Left kidney (tissue), 2 donors: ENCODE results near the gene LCNL1. TPM values are rescaled to one million over a fixed set of nuclear protein-coding genes. Genes with fewer than 3 reads are reported as not detected.

Experiments
- DNase-seq: peaks from one replicate; pipeline ENCODE4 v3.0.0-alpha.2; 2013
- polyA plus RNA-seq: library from polyadenylated mRNA; unstranded; fragments of 120-200 nt; gene quantifications from one replicate; pipeline ENCODE4 v1.2.1, GENCODE V29; 2013; ENCODE audit not compliant: insufficient read length

LCNL1 gene
- polyA plus RNA-seq, 1 donor: 0.43 TPM

- no peak for DNase-seq
These were observed 36.4 kb upstream of the LCNL1 start for GRCh38 chr9:136946228-136947027.

DNA sequence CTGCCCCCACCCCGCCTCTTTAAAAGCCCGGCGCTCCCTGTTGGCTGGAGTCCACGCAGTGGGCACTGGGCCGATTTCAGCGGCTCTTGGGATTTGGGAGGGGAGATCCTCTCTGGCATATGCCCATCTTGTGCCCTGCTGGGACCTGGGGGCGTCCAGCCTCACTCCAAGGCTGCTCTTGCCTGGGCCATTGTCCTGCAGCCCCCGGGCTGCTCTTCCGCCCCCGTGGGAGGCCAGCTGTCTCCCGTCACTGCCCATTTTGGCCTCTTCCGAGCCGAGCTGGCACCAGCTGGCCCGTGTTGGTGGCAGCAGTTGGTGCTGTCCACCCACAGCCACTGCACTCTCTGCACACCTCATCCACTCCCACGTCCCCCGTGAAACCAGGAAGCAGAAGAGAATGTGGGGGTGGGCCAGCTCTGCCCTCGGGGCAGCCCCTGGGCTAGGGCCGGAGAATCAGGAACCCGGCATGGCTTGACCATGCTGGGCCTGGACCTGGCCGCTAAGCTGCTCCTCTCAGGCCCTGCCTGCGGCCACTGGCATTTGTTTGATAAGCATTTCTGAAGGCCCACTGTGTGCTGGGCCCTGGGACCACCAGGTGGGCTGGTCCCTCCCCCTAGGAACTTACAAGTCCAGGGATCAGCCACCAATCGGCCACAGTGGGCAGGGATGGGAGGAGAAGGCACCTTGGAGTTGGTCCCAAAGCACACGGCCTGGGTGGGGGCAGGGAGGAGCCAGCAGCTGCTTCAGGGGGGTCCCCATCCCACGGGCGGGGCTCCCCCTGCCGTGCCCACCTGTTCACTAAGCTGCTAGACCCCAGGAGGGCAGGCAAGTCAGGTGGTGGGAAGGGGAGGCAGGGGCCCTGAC lies 35.5 kb upstream of the LCNL1 start:
- no peak for DNase-seq

DNA sequence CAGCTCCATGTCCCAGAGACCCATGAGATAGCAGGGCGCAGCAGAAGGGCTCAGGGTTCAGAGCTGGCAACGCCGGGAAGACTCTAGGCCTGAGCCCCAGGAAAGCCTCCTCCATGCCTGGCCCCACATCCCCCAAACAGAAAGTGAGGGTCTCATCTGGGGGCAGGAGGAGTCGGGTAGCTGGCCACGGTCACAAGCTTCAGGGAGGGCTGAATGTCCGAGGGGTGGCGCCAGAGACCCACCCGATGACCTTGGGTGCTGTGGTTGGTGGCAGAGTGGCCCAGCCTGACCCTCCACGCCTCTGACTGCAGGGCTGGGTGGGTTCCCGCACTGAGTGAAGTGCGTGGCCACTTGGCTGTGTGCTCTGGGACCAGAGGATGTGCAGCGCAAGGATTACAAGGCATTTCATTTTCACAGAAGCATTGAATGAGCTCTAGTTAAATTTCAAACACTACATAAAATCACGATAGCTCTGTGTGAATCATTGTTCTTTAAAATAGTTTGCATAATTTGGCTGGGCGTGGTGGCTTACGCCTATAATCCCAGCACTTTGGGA lies 34.8 kb upstream of the LCNL1 start:
- no peak for DNase-seq

- DNase-seq: no peak
These were observed 33.5 kb upstream of the LCNL1 start for GRCh38 chr9:136949239-136949816.

- DNase-seq: peak; percentile 91
These were observed 32.8 kb upstream of the LCNL1 start for GRCh38 chr9:136949817-136950655.

GRCh38 chr9:136950656-136951276 lies 32.0 kb upstream of the LCNL1 start:
- no peak for DNase-seq

GRCh38 chr9:136951541-136952320 lies 31.1 kb upstream of the LCNL1 start, which contains the start of gene LCN12:
LCN12 (plus strand) TSS chr9:136952273; CDS start chr9:136952328, 55 bp downstream.
- no peak for DNase-seq

- DNase-seq: no peak
These were observed 30.4 kb upstream of the LCNL1 start for GRCh38 chr9:136952321-136952850.

DNA sequence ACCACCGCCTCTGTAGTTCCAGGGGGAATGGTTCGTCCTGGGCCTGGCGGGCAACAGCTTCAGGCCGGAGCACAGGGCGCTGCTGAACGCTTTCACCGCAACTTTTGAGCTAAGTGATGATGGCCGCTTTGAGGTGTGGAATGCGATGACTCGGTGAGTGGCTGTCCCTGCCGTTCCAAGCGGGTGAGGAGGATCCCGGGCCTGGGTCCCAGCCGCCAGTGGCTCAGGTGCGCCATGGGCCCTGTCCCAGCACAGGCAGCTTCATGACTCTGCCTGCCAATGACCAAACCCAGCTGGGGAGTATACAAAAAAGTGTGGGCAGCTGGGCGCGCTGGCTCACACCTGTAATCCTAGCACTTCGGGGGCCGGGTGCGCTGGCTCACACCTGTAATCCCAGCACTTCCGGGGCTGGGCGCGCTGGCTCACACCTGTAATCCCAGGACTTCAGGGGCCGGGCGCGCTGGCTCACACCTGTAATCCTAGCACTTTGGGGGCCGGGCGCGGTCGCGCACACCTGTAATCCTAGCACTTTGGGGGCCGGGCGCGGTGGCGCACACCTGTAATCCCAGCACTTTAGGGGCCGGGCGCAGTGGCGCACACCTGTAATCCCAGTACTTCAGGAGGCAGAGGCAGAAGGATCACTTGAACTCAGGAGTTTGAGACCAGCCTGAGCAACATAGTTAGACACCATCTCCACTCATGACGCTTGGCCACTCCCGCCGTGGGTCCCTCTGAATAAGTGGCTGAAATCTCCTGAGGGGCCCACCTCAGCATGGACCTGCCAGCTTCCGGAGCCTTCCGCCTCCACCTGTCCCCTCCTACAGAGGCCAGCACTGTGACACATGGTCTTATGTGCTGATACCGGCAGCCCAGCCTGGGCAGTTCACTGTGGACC lies 29.7 kb upstream of the LCNL1 start:
- DNase-seq: no peak

- DNase-seq: no peak
These were observed 29.0 kb upstream of the LCNL1 start for GRCh38 chr9:136953771-136954269.

DNA sequence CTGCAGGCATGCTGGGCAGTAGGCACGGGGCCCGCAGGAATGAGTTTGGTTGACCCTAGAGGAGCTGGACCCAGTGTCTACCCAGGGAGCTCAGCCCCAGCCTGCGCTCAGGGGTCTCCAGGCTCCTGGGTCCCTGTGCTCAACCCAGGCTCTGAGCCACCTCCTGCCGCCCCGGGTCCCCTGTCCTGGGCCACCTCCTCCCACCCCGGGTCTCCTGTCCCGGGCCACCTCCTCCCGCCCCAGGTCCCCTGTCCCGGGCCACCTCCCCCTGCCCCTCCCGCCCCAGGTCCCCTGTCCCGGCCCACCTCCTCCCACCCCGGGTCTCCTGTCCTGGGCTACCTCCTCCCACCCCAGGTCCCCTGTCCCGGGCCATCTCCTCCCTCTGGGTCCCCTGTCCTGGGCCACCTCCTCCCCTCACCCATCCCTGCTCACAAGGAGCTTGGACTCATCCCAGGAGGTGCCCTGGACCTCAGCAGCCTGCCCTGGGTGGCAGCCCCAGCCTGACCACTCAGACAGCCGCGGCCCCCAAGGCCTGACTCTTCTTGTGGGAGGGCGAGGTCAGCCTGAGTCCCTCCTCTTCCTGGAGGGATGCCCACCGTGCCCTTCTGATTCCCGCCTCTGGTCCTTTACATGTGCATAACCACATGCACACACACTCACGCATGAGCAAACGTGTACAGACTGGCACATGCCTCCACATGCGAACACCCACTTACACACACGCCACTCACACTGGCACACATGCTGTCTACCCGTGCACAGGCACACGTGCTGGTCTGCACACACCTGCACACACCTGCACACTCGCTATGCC lies 28.3 kb upstream of the LCNL1 start:
- DNase-seq: no peak

GRCh38 chr9:136955202-136955942 lies 27.4 kb upstream of the LCNL1 start:
- no peak for DNase-seq

DNA sequence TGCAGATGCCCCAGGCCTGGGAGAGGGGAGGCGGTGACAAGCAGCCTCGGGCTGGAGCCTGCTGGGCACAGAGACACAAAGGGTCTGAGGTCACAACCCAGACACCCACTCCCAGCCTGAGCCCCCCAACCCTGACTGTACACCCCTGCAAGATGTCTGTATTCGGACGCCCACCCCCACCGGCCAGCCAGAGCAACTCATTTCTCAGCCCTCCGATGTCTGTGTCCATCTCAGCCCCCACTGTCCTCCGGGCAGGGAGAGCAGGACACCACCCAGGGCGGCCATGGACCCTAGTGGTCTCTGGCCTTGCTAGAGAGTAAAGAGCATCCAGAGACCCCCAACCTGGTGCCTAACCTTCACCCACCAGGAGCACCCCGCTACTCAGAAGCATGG lies 26.9 kb upstream of the LCNL1 start:
- no peak for DNase-seq

GRCh38 chr9:136956604-136957003 lies 26.2 kb upstream of the LCNL1 start:
- no peak for DNase-seq

GRCh38 chr9:136957461-136957860 lies 25.3 kb upstream of the LCNL1 start:
- DNase-seq: no peak

DNA sequence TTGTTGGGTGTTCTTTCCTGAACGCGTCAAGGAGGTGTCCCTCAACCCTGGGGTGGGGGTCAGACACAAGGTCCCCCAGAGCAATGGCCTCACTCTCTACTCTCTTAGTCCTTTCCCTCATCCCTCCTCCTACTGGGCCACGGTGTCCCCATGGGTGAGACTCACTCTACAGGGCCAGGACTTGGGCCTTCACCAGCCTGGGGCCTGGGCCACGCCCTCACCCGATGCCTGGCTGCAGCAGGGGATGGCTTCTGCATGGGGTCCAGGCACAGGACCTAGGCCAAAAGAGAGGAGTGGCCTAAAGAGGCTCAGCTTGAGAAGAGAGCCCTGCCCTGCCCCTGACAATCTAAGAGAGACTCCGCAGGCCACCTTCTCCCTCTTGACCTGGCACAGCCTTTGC lies 24.9 kb upstream of the LCNL1 start:
- no peak for DNase-seq

GRCh38 chr9:136958473-136958872 lies 24.3 kb upstream of the LCNL1 start:
- DNase-seq: no peak
